GM10248 (cell line): Measurements from ENCODE around the gene CACNA1I.

ENCODE experiments used
- CTCF ChIA-PET: fragments of 300-600 bp; sonication (Branson Sonifier 250); formaldehyde crosslinking; extraction: SDS; loops from one replicate; lab custom pipeline; 2021; ENCODE audit warnings: antibody characterized with exemption; lab: Yijun Ruan, JAX
- POLR2A ChIA-PET: fragments of 350-650 bp; sonication (Branson Sonifier 250); formaldehyde crosslinking; extraction: SDS; loops from one replicate; lab custom pipeline; 2020; ENCODE audit warnings: antibody characterized with exemption; lab: Yijun Ruan, JAX
- DNase-seq: peaks from one replicate; pipeline ENCODE4 v3.0.0; 2012; ENCODE audit errors: extremely low spot score
- CTCF ChIP-seq: IDR thresholded peaks from 2 replicates; pipeline ENCODE4 v1.5.1; 2012; ENCODE audit warnings: mild to moderate bottlenecking, low read depth; ENCODE audit errors: extremely low read depth, missing control alignments, control extremely low read depth

CACNA1I gene

GRCh38 chr22:39715778-39716495 is 145.4 kb downstream of the CACNA1I start:
- POLR2A ChIA-PET, result no interaction called here
- CTCF ChIA-PET, result interaction anchor here (1.2 kb wide), 1 partner anchor 10 kb away, joined by 4 read pairs; no protein-coding TSS in a partner anchor

GRCh38 chr22:39716534-39716933 is 146.0 kb downstream of the CACNA1I start:
- DNase-seq, result no peak
- ChIA-PET CTCF (no interaction called here), POLR2A (no interaction called here)
- no peak for TF ChIP-seq CTCF

More at GRCh38 chr22:39715778-39716495, 145.4 kb downstream of the CACNA1I start:
- no peak for DNase-seq
- no peak for TF ChIP-seq CTCF

- no peak for DNase-seq
- no peak for TF ChIP-seq CTCF
- CTCF ChIA-PET, result no interaction called here
- POLR2A ChIA-PET, result no interaction called here
These were observed 146.5 kb downstream of the CACNA1I start for GRCh38 chr22:39717099-39717498.

- POLR2A ChIA-PET, result no interaction called here
- TF ChIP-seq CTCF, result no peak
- CTCF ChIA-PET, result no interaction called here
- DNase-seq, result no peak
These were observed 147.7 kb downstream of the CACNA1I start for GRCh38 chr22:39718206-39718605.

GRCh38 chr22:39718921-39719475 is 148.4 kb downstream of the CACNA1I start:
- POLR2A ChIA-PET, result no interaction called here
- CTCF ChIA-PET, result no interaction called here
- DNase-seq, result no peak
- no peak for TF ChIP-seq CTCF

GRCh38 chr22:39719559-39720450 is 149.3 kb downstream of the CACNA1I start:
- no peak for DNase-seq
- ChIA-PET CTCF (no interaction called here), POLR2A (no interaction called here)
- TF ChIP-seq CTCF, result no peak
